WTC11 (cell line): ENCODE measurements around the gene ARL4C. TPM values are rescaled to one million over a fixed set of nuclear protein-coding genes. Genes with fewer than 3 reads are reported as not detected.

Experiments used
- AR ChIP-seq: fragments of 250-450 bp; sonication (Bioruptor Pico); IDR thresholded peaks from 2 replicates; pipeline ENCODE4 v1.9.0; 2021; ENCODE audit warnings: mild to moderate bottlenecking
- ATF3 ChIP-seq: sonication (generic); formaldehyde crosslinking; conservative IDR thresholded peaks from 2 replicates; pipeline ENCODE4 v1.8.1; 2022; ENCODE audit warnings: mild to moderate bottlenecking, missing genetic modification reagents
- ATF6 ChIP-seq: sonication (generic); formaldehyde crosslinking; IDR thresholded peaks from 2 replicates; pipeline ENCODE4 v1.8.1; 2023; ENCODE audit warnings: mild to moderate bottlenecking, missing genetic modification reagents
- CBFB ChIP-seq: sonication (generic); formaldehyde crosslinking; IDR thresholded peaks from 2 replicates; pipeline ENCODE4 v1.8.1; 2022; ENCODE audit warnings: mild to moderate bottlenecking, low read depth, missing genetic modification reagents
- E2F1 ChIP-seq: sonication (generic); formaldehyde crosslinking; IDR thresholded peaks from 2 replicates; pipeline ENCODE4 v1.8.0; 2022; ENCODE audit warnings: mild to moderate bottlenecking, missing genetic modification reagents
- E2F4 ChIP-seq: sonication (generic); formaldehyde crosslinking; IDR thresholded peaks from 2 replicates; pipeline ENCODE4 v1.8.1; 2022; ENCODE audit warnings: low read depth, mild to moderate bottlenecking, moderate library complexity, missing genetic modification reagents, borderline replicate concordance
- ESRRA ChIP-seq: sonication (generic); formaldehyde crosslinking; IDR thresholded peaks from 2 replicates; pipeline ENCODE4 v1.8.1; 2022; ENCODE audit warnings: mild to moderate bottlenecking, missing genetic modification reagents, borderline replicate concordance
- FOXJ3 ChIP-seq: sonication (generic); formaldehyde crosslinking; IDR thresholded peaks from 2 replicates; pipeline ENCODE4 v1.9.0; 2021; ENCODE audit warnings: missing genetic modification reagents, mild to moderate bottlenecking, borderline replicate concordance
- FOXP4 ChIP-seq: sonication (generic); formaldehyde crosslinking; IDR thresholded peaks from 2 replicates; pipeline ENCODE4 v1.8.0; 2022; ENCODE audit warnings: mild to moderate bottlenecking, missing genetic modification reagents
- GRHL2 ChIP-seq: fragments of 250-450 bp; sonication (Bioruptor Pico); IDR thresholded peaks from 2 replicates; pipeline ENCODE4 v1.8.0; 2022; ENCODE audit warnings: mild to moderate bottlenecking, moderate library complexity; ENCODE audit not compliant: insufficient replicate concordance, severe bottlenecking
- GTF2I ChIP-seq: fragments of 250-450 bp; sonication (Bioruptor Pico); conservative IDR thresholded peaks from 2 replicates; pipeline ENCODE4 v1.4.0; 2021; ENCODE audit warnings: mild to moderate bottlenecking
- HMGA2 ChIP-seq: fragments of 250-450 bp; sonication (Bioruptor Pico); IDR thresholded peaks from 2 replicates; pipeline ENCODE4 v1.4.0; 2021; ENCODE audit warnings: mild to moderate bottlenecking, moderate library complexity
- HMGXB4 ChIP-seq: sonication (generic); formaldehyde crosslinking; IDR thresholded peaks from 2 replicates; pipeline ENCODE4 v1.8.1; 2023; ENCODE audit warnings: mild to moderate bottlenecking, moderate library complexity, missing genetic modification reagents
- IRF1 ChIP-seq: sonication (generic); formaldehyde crosslinking; IDR thresholded peaks from 2 replicates; pipeline ENCODE4 v1.8.0; 2023; ENCODE audit warnings: missing genetic modification reagents
- KAT7 ChIP-seq: sonication (generic); formaldehyde crosslinking; IDR thresholded peaks from 2 replicates; pipeline ENCODE4 v1.8.1; 2023; ENCODE audit warnings: missing genetic modification reagents, mild to moderate bottlenecking, borderline replicate concordance
- MAX ChIP-seq: sonication (generic); formaldehyde crosslinking; IDR thresholded peaks from 2 replicates; pipeline ENCODE4 v1.8.0; 2022; ENCODE audit warnings: mild to moderate bottlenecking, missing genetic modification reagents
- MXD4 ChIP-seq: fragments of 250-450 bp; sonication (Bioruptor Pico); IDR thresholded peaks from 2 replicates; pipeline ENCODE4 v1.8.0; 2021; ENCODE audit warnings: mild to moderate bottlenecking, moderate library complexity, borderline replicate concordance
- MYBL2 ChIP-seq: sonication (generic); formaldehyde crosslinking; IDR thresholded peaks from 2 replicates; pipeline ENCODE4 v1.8.1; 2023; ENCODE audit warnings: mild to moderate bottlenecking, moderate library complexity, missing genetic modification reagents
- NR2C2 ChIP-seq: sonication (generic); formaldehyde crosslinking; IDR thresholded peaks from 2 replicates; pipeline ENCODE4 v1.8.0; 2022; ENCODE audit warnings: mild to moderate bottlenecking, missing genetic modification reagents
- OVOL2 ChIP-seq: fragments of 250-450 bp; sonication (Bioruptor Pico); IDR thresholded peaks from 2 replicates; pipeline ENCODE4 v1.9.0; 2021; ENCODE audit warnings: mild to moderate bottlenecking, borderline replicate concordance
- PREB ChIP-seq: sonication (generic); formaldehyde crosslinking; IDR thresholded peaks from 2 replicates; pipeline ENCODE4 v1.8.1; 2022; ENCODE audit warnings: mild to moderate bottlenecking, missing genetic modification reagents, moderate library complexity, borderline replicate concordance
- SMAD4 ChIP-seq: sonication (generic); formaldehyde crosslinking; IDR thresholded peaks from 2 replicates; pipeline ENCODE4 v1.8.0; 2022; ENCODE audit warnings: mild to moderate bottlenecking, missing genetic modification reagents
- SP1 ChIP-seq: sonication (generic); formaldehyde crosslinking; conservative IDR thresholded peaks from 2 replicates; pipeline ENCODE4 v1.8.1; 2022; ENCODE audit warnings: missing genetic modification reagents
- TCF7 ChIP-seq: sonication (generic); formaldehyde crosslinking; IDR thresholded peaks from 2 replicates; pipeline ENCODE4 v1.8.0; 2022; ENCODE audit warnings: mild to moderate bottlenecking, low read depth, missing genetic modification reagents, moderate library complexity
- ZNF138 ChIP-seq: sonication (generic); formaldehyde crosslinking; conservative IDR thresholded peaks from 2 replicates; pipeline ENCODE4 v1.8.1; 2022; ENCODE audit warnings: mild to moderate bottlenecking, moderate library complexity, missing genetic modification reagents
- total RNA-seq: library from RNA; stranded (reverse); gene quantifications from 3 replicates; pipeline ENCODE4 v1.2.3, GENCODE V29; 2021

Gene ARL4C
- total RNA-seq, 1 experiment from 2014 or later: 10.6 TPM

- TF ChIP-seq AR (CRISPR knock-in tag) (no peak), SMAD4 (CRISPR knock-in tag) (no peak), MAX (peak; percentile 80), ZNF138 (CRISPR knock-in tag) (no peak), GRHL2 (no peak), ATF3 (CRISPR knock-in tag) (no peak), OVOL2 (CRISPR knock-in tag) (no peak), E2F1 (CRISPR knock-in tag) (no peak), CBFB (CRISPR knock-in tag) (no peak), E2F4 (no peak), MYBL2 (CRISPR knock-in tag) (0 out of 2 replicates have a peak, but pooled peaks have one; percentile 12), GTF2I (CRISPR knock-in tag) (no peak), ATF6 (CRISPR knock-in tag) (no peak), HMGXB4 (no peak), HMGA2 (CRISPR knock-in tag) (no peak), NR2C2 (CRISPR knock-in tag) (no peak), KAT7 (CRISPR knock-in tag) (no peak), SP1 (no peak), ESRRA (CRISPR knock-in tag) (no peak; the same call in 1 of the 2 replicates), MXD4 (CRISPR knock-in tag) (no peak), PREB (CRISPR knock-in tag) (no peak), TCF7 (CRISPR knock-in tag) (no peak), IRF1 (no peak), FOXJ3 (CRISPR knock-in tag) (no peak), FOXP4 (CRISPR knock-in tag) (peak; percentile 54; the same call in 1 of the 2 replicates)
These were observed 636 bp downstream of the ARL4C start (continued) for GRCh38 chr2:234496055-234496834.
